Islet precursor cell (in vitro differentiated cells): ENCODE measurements around the gene PSORS1C2.
A peak's percentile ranks its signal among the peaks of the same experiment; 100 is the strongest.
"Not testable (repeated sequence)": the region's sequence is repeated elsewhere in the genome, so short reads cannot be mapped to it uniquely, and the experiment has no call there.

Experiments
- DNase-seq: peaks from one replicate; pipeline ENCODE4 v3.0.0-alpha.2; 2018

Gene PSORS1C2

GRCh38 chr6:31165064-31165832 is 26.4 kb upstream of the PSORS1C2 start:
- not testable (repeated sequence) for DNase-seq

- not testable (repeated sequence) for DNase-seq
These were observed 25.7 kb upstream of the PSORS1C2 start for GRCh38 chr6:31164475-31165063.

GRCh38 chr6:31163922-31164321 is 25.1 kb upstream of the PSORS1C2 start:
- DNase-seq = no peak

- no peak for DNase-seq
These were observed 23.7 kb upstream of the PSORS1C2 start for GRCh38 chr6:31162463-31163165.

- DNase-seq = no peak
These were observed 22.6 kb upstream of the PSORS1C2 start for GRCh38 chr6:31161216-31162126.

GRCh38 chr6:31158863-31159855 is 20.3 kb upstream of the PSORS1C2 start:
- DNase-seq = peak; percentile 74

- peak; percentile 99 for DNase-seq
These were observed 19.4 kb upstream of the PSORS1C2 start, which contains the start of gene TCF19 for GRCh38 chr6:31158140-31158862. TSS of gene TCF19 (plus strand) at chr6:31158589. CDS start at chr6:31159470, 881 bp downstream.

- DNase-seq = no peak
These were observed 18.8 kb upstream of the PSORS1C2 start, which contains the start of gene CCHCR1 for GRCh38 chr6:31157513-31158139. TSS of gene CCHCR1 (minus strand) at chr6:31157802. CDS start at chr6:31157600, 202 bp downstream.

GRCh38 chr6:31156641-31157040 is 17.8 kb upstream of the PSORS1C2 start:
- DNase-seq = no peak

- DNase-seq = no peak
These were observed 15.6 kb upstream of the PSORS1C2 start for GRCh38 chr6:31154436-31154835.

GRCh38 chr6:31152781-31153180 is 13.9 kb upstream of the PSORS1C2 start:
- DNase-seq = no peak

- no peak for DNase-seq
These were observed 11.1 kb upstream of the PSORS1C2 start for GRCh38 chr6:31149827-31150447.

- DNase-seq = no peak
These were observed 6.5 kb upstream of the PSORS1C2 start for GRCh38 chr6:31145386-31145785.

- no peak for DNase-seq
These were observed 6.1 kb upstream of the PSORS1C2 start for GRCh38 chr6:31144970-31145340.

GRCh38 chr6:31144296-31144969 is 5.6 kb upstream of the PSORS1C2 start:
- DNase-seq = no peak

- peak; percentile 97 for DNase-seq
These were observed 4.3 kb upstream of the PSORS1C2 start for GRCh38 chr6:31143148-31143547.

GRCh38 chr6:31142361-31142761 is 3.5 kb upstream of the PSORS1C2 start:
- DNase-seq = peak; percentile 78

GRCh38 chr6:31140643-31141042 is 1.8 kb upstream of the PSORS1C2 start:
- DNase-seq = no peak

- DNase-seq = peak; percentile 76
These were observed 733 bp upstream of the PSORS1C2 start for GRCh38 chr6:31139599-31139998.
